GM18868 (cell line): Measurements from ENCODE around the gene MYO5B.
"Not testable (repeated sequence)": the region's sequence is repeated elsewhere in the genome, so short reads cannot be mapped to it uniquely, and the experiment has no call there.

Source experiments
- ATAC-seq: cut with Tn5 transposase; IDR thresholded peaks from one replicate; pipeline ENCODE4 v1.9.1; 2021; ENCODE audit warnings: mild to moderate bottlenecking, moderate library complexity; ENCODE audit not compliant: unreplicated experiment

Gene MYO5B

DNA sequence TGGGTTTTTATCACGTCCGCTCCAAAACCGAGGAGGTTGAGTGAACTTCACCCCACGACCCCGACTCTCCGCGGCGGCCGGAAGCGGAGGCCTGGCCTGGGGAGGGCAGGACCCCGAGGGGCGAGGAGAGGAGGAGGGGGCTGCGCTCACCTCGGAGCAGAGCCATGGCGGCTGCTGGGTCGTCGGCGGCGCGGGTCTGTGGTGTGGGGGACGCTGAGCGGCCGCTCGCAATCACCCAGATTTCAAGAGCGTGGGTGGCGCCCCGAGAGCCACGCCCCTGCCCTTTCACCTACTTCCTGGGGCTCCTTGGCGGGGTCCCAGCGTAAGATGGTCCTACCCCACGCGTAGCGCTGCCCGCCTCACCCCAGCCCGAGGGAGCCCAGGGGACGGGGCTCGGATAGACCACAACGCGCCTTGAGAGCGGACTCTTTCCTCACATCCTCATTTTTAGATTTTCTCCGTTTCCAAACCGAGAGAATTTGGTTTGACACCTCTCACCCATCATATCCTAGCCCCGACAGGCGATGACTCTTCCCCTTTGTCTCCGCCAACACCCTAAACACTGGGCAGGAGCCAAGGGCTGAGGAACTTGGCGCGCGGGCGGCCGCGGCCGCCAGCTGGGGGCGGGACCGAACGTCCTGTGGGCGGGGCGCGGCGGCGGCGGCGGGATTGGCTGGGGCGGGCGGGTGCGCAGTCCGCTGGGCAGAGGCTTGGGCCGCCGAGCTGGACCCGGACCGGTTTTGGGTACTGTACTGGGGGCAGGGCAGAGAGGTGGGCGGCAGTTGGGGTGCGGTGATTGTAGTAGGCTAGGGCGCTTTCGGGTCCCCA, 381.4 kb downstream of the MYO5B start, which contains the start of gene ACAA2:
Gene ACAA2 (minus strand): TSS at position 215 of the 828 bp plus-strand sequence. CDS start 49 bp downstream, at position 166.
- peak; percentile 85 for ATAC-seq

DNA sequence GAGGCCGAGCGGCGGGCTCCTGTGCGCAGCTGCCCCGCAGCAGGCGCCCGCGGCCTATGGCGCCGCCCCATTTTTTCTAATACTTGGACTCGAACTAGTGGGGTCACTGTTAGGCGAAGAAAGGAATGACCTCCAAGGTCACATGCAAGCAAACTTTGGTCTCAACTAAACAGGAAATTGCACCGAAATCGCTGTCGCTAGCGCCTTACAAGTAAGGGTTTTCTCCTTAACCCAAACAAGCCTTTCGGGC, 382.0 kb downstream of the MYO5B start:
- ATAC-seq, result peak; percentile 17

DNA sequence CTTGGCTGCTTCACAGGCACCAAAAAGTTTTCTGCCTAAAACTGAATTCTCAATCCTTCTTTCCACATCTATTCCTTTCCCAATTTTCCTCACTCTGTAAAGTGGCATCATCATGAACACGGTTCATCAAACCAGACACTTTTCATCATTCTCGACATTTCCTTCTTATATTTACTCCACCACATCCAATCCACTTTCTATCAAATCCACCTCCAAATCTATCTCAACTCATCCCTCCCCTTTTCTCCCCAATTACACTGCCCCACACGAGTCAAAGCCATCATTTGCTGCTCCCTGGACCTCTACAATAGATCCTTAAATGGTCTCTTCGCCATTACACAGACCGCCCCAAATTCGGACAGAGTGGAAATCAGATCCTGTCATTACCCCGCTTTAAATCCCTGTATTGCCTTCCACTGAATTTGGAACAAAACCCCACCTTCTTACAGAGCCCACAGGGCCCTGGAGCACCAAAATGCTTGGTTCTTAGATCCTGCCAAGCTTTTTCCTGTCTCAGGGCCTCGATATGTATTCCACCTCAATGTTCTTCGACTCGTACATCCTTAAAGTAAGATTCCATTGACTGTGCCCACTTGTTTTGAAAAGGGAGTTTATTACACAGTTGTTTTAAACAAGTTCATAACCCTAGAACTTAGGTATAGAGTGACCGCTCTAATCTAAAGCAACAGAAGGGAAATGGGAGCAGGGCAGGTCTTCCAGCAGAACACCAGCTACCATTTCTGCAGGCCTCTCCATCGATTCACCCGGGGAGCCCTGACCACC, 382.5 kb downstream of the MYO5B start:
- ATAC-seq, result no peak

DNA sequence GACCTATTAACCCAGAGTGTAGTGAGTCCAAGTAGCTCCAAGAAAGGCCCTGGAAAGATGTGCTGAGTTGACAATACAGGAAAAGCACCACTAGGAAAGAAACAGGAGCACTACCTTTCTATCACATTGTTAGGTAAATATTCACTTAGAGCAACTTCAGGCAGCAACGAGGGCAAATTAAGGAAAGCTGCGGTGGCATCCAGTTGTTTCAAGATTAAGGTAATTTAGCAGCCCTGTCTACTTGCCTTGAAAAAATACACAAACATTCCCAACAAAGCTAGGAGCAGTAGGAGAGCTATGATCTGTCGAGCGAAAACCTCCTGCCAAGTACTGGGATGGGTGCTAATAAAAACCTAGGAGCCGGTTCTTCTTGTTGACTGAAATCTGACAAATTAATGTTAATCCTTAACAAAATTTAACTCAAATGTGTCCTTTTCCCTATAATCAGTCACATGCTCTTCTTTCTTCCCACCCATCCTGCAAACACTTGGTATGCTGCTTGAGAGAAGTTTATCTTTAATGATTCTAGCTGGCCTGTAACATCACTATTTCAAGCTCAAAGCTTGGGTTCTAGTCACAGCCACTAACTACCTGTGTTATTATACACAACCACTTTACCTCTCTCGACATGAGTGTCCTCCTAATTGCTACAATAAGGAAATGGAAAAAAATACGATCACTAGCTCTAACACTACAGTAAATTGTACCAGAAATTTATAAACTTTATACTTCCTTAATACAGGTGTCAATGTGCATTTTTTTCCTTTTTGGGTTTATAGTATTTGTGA, 383.6 kb downstream of the MYO5B start:
- no peak for ATAC-seq

DNA sequence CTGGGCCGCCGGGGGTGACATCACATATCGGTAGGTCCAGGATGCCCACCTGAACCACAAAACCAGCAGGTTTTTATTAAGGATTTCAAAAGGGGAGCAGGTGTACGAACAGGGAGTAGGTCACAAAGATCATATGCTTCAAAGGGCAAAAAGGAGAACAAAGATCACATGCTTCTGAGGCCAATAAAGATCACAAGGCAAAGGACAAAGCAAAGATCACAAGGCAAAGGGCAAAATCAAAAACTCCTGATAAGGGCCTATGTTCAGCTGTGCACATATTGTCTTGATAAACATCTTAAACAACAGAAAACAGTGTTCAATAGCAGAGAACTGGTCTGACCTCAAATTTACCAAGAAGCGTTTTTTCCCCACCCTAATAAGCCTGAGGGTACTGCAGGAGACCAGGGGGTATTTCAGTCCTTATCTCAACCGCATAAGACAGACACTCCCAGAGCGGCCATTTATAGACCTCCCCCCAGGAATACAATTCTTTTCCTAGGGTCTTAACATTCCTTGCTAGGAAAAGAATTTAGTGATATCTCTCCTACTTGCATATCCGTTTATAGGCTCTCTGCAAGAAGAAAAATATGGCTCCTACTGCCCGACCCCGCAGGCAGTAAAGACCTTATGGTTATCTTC, 386.3 kb downstream of the MYO5B start:
- ATAC-seq, result not testable (repeated sequence)

DNA sequence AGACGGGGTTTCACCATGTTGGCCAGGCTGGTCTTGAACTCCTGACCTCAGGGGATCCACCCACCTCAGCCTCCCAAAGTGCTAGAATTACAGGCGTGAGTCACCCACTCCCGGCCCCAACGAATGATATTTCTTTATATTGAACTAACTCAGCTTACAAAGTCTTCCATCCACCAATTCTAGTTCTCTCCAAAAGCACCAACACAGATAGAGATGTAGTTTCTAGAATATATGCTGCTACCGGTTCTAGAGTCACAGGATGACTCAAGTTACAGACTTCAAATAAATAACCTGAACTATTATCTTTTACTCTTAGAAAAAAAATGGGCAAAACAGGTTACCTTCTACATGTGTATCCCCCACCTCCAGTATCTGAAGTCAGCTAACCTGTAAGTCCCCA, 390.9 kb downstream of the MYO5B start:
- ATAC-seq, result no peak

DNA sequence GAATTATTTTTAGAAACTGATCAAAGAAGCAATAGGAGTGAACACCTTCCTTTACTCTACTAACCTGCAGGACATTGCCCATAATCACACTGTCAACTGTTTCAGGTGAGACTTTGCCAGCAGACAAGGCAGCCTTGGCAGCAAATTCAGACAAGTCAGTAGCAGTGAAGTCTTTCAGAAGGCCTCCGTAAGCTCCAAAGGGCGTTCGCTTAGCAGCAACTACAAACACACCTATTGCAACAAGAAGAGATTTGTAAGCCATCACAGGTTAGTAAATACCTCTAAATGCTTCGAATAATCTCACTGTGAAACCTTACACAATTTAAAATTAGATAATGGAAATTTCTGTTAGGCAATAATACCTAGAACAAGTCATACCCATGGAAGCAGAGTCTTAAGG, 392.3 kb downstream of the MYO5B start:
- no peak for ATAC-seq

DNA sequence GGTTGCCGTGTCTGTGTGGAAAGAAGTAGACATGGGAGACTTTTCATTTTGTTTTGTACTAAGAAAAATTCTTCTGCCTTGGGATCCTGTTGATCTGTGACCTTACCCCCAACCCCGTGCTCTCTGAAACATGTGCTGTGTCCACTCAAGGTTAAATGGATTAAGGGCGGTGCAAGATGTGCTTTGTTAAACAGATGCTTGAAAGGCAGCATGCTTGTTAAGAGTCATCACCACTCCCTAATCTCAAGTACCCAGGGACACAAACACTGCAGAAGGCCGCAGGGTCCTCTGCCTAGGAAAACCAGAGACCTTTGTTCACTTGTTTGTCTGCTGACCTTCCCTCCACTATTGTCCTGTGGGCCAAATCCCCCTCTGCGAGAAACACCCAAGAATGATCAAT, 394.5 kb downstream of the MYO5B start:
- not testable (repeated sequence) for ATAC-seq

DNA sequence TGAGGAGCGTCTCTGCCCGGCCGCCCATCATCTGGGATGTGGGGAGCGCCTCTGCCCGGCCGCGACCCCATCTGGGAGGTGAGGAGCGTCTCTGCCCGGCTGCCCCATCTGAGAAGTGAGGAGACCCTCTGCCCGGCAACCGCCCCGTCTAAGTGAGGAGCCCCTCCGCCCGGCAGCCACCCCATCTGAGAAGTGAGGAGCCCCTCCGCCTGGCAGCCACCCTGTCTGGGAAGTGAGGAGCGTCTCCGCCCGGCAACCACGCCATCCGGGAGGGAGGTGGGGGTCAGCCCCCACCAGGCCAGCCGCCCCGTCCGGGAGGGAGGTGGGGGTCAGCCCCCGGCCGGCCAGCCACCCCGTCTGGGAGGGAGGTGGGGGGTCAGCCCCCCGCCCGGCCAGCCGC, 395.1 kb downstream of the MYO5B start:
- not testable (repeated sequence) for ATAC-seq

DNA sequence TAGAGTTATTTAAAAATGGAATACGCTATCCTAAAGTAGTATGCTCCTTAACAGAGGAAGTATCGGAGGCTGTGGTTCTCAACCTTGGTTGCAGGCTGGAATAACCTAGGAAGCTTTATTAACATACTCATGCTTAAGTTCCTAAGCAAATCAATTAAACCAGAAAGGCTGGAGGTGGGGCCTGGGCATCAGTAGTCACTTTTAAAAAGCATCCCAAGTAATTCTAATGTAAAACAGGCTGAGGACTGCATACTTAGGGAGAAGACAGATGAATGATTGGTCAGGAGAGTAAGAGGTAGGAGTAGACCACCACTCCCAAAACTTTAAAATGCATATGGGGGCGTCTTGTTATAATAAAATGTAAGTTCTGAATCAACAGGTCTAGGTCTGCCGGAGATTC, 396.9 kb downstream of the MYO5B start:
- no peak for ATAC-seq

DNA sequence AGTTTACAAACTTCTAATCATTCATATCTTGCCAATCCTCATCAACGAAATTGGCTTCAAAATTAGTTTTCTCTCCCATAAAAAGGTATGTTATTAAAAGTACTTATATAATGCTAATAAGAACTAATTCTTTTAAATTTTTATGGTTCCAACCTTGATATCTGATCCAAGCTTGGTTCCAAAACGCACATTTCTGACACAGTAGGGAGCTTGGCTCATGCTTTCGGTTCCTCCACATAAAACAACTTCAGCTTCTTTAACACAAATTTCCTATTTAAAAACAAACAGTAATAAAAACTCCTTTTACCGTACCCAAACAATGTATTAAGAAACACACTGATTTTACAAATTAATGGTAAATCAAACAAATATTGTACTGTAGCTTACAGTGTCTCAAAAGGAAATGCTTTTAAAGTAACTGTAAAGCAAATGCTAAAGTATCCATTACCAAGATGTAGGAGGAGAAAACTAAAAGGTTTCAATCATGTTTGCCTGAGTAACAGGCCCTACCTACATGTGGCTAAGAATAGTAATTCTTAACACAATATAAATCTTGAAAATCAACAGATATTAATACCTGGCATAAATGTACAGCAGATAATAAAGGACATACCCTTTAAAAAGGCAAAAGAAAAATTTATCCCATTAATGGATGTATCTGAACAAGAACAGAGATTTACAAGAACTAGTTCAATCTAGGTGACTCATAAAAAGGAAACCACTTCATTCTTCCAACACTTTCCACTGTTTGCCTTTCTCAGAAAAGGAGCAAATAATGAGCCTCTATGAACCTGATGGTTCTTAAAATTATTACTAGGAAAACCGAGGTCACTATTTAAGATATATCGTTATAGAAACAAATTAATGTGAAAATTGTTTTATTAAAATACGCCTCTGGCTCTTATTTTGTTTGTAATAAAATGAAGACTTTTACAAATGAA, 399.1 kb downstream of the MYO5B start:
- ATAC-seq, result no peak

DNA sequence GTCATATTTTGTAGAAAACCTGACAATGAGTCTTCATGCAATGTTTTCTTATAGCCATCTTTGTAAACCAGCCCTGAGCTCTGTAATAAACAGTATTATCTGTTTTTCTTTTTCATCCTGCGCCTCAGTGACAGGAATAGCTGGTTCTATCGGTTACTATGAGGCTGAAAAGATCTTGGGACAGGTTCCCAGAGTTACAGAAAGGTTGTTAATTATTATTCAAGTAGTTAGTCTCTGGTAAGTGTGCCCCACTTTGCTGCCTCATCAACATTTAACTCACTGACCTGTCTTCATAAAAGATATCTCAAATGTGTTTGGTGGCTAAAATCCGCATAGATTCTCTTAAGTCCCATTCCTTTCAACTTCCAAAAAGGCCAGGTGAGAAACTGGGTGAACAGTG, 400.2 kb downstream of the MYO5B start:
- ATAC-seq, result no peak

DNA sequence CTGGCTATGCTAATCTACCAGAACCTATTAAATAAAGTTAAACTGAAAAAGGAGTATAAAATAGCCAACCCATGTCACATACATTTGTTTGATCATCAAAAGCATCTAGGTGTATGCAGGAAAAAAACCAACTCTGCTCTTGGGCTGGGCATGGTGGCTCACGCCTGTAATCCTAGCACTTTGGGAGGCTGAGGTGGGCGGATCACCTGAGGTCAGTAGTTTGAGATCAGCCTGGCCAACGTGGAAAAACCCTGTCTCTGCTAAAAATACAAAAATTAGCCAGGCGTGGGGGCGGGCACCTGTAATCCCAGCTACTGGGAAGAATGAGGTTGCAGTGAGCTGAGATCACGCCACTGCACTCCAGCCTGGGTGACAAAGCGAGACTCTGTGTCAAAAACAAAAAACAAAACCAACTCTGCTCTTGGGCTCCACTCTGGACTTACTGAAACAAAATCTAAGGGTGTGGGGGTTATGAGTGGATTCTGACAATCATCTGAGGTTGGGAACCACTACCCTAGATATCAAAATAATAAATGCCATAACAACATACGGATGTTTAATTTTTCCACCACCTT, 405.3 kb downstream of the MYO5B start:
- not testable (repeated sequence) for ATAC-seq

DNA sequence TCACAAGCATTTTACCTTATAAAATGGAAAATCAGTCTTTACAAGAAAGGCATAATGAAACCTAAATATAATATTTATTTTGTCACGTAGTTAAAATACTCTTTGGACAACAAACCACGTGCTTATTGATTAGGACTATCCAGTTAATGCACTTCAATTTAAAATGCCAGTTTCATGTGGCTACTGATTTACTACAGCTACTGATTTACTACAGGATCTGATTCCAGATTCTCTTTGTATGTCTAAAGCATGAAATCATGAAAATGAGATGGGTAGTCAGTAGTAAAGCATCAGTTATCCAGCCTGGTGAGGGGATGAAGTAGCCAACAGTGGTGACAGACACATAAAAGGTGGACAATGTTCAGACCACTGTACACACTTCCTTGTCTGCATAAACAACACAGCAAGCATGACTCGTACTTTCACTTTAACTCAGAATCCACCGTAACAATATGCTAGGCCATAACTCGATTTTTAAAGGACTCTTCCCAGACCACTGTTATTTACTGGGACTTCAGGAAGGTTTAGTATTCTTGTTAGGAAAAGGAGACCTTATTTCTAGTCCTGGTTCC, 406.5 kb downstream of the MYO5B start:
- ATAC-seq, result peak; percentile 79

DNA sequence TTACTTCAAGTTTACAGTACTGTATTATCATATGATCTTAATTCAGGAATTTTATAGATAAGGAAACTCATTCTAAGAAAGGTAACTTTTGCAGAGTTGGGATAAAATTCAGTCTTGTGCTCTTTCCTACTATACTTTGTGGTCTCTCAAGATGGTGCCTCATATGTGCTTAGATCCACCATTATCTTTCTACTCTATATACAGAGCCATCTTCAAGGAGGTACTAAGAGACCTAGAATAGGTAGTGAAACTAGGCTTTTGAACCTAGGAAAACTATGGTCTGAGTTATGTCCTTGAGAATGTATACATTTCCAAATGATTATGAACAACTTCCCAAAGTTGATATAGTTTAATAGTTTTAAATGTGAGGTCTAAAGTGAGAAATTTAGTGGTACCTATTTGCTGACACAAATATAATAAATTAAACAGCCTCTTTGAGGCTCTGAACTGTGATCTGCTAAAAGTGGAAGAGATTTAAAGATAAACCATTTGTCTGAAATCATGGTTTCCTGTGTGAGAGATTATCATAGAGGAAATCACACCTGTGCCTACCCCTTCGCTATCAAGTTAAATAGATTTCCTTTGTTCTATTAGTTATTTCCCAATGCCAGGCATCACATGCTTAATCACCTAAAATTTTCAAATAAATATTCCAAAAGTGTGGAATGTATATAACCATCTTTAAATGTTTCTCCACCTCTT, 408.8 kb downstream of the MYO5B start:
- no peak for ATAC-seq

DNA sequence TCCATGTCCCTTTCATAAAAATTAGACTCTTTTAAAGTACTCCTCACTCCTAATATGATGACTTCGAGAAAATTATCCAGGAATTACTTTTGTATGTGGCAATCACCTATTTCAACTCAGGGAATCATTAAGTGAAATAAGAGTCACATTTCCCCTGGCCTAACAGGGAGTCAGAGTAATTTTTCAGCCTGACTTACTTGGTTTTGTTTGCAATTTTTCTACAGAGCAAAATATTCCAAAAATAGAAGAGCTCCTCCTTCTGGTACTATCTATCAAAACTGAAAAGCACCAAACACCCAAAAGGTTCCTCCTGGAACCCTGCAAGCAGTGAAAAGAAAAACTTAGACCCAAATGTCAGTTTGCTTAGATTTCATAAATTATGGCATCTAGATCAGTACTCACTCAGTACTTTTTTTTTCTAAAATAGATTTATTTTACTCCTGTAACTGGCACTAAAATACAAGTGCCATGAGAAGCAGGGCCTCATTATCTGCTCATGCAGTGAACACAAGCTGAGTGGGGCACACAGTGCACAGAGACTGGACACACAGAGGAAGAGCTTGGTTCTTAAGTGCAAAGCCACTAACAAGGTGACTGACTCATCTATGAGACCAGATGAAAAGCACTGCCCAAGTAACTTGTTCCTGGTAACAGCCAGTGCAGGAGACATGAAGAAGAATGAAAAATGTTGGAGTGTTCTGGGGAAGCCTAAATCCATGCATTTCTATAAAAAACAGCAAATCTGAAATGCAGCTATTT, 410.3 kb downstream of the MYO5B start:
- no peak for ATAC-seq

DNA sequence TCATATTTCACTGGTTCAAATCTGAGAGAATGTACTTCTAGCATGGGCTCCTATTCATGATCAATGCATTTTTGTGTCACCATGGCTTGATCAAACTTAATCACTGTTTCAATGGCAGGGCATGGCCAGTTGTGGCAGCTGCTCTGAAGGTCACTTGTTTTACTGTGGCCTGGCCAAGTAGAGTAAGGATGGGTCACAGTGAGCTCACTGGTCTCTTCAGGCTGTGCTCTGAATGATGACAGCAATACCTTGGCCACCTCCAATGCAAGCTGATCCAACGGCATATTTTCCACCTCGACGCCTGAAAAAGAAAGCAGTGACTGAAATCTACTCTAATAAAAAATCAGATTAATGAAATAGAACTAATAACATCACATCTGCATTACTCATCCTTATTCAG, 411.3 kb downstream of the MYO5B start:
- not testable (repeated sequence) for ATAC-seq
